Retina (tissue), 1 donor: ENCODE results near the gene KCNE3.

Experiments
- DNase-seq: peaks from one replicate; pipeline ENCODE4 v3.0.0-alpha.2; 2016

Gene KCNE3, protein sequence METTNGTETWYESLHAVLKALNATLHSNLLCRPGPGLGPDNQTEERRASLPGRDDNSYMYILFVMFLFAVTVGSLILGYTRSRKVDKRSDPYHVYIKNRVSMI

GRCh38 chr11:74466916-74467885 is at the start of gene KCNE3:
TSS of gene KCNE3 (minus strand) at chr11:74467549. CDS start at chr11:74457563, 9,986 bp downstream.
- peak; percentile 74 for DNase-seq

DNA sequence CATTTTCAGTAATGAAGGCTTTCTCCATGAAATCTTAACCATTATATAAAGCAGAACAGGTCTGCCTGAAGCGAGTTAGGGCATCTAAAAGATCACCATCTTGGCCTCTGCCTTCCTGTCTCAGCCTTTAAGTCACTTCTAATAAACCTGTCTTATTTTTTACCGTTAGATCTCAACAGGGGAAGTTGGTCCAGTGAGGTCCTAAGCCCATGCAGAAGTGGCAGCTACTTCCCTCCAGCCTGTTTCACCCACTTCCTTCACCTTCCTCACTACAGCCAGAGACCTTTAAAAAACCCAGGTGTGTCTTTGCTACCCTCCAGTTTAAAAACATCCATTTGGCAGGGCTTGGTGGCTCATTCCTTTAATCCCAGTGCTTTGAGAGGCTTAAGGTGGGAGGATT is 40.2 kb upstream of the KCNE3 start:
- DNase-seq, result no peak

DNA sequence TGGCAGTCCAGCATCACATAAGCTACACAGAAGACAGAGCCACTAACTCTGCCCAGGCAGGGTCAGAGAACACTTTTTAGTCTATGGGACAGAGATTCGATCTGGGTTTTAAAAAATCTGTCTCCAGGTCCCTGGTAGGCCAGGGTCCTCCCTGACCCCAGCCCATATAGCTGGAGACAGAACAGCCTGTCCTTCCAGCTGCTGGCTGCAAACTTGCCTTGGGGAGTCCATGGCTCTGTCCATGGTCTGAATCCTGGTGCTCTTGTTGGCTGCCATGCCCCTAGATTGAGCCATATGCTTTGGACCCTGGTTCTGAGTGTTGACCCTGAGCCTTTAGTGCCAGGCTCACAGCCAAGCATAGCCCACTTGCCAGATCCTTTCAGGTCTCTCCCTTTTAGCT is 39.5 kb upstream of the KCNE3 start:
- DNase-seq, result no peak

DNA sequence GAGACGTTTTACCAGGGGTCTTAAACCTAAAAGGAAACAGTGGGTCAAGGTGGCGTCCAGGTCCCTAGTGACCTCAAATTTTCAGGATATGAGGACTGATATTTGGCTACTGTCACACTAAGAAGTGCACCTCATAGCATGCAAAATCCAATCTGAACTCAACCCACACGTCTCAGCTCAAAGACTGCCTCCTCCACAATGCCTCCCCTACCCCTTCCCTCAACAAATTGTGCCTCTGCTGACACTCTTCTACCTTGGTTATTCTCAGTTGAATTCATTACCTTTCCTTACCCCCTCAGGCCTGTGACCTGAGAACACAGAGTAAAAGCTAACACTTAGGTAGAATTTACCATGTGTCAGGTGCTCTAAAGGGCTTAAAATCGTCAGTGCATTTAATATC is 38.6 kb upstream of the KCNE3 start:
- no peak for DNase-seq

GRCh38 chr11:74504100-74504691 is 36.8 kb upstream of the KCNE3 start:
- no peak for DNase-seq

DNA sequence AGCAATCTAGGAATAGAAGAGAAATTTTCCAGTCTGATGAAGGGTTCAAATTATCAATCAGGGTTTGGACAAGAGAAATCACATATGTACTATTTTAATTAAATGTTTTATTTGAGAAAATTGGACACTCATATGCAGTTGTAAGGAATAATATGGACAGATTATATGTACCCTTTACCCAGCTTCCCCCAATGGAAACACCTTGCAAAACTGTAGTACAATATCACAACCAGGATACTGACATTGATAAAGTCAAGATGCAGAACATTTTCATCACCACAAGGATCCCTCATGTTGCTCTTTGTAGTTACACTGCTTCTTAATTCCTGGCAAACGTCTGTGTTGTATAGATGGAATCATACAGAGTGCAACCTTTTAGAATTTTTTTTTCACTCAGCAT is 27.6 kb upstream of the KCNE3 start:
- no peak for DNase-seq

DNA sequence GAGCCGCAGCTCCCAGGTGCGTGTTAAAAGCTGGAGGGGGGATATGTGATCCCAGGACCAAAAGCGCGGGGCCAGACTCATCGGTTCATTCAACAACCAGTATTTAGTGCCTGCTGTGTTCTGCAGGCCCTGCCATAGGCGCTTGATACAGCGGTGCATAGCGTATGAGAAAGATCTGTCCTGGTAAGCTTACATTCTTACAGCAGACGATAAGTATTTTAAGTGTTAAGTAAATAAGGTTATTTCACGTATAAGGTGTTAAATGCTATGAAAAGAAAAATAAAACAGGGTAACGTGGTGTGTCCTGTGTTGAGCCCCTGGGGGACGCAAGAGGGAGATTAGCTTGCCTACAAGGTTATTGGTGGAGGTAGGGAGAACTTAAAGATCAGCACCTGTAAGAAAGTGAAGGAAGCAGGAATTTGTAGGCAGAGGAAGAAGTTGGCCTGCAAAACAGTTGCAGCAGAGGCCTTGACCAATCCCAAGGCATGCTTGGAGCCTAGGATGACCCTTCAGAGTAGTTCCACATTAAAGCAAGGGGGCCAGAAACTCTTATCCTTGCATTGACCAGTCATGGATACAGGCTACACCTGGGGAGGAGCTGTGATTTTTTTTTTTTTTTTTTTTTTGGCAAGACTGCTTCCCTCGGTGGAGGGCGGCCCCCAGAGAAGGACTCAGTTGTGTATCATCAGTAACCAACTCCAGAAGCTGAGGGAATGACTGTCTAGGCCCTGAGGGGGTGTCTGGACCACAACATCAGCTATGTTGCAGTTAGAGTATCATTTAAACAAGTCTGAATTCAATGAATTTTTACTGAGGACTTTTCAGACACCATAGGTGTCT is 26.7 kb upstream of the KCNE3 start:
- DNase-seq, result no peak

GRCh38 chr11:74492974-74493790 is 25.8 kb upstream of the KCNE3 start, which contains the start of gene LIPT2:
TSS of gene LIPT2 (minus strand) at chr11:74493724. CDS start at chr11:74493703, 21 bp downstream.
- peak; percentile 95 for DNase-seq

DNA sequence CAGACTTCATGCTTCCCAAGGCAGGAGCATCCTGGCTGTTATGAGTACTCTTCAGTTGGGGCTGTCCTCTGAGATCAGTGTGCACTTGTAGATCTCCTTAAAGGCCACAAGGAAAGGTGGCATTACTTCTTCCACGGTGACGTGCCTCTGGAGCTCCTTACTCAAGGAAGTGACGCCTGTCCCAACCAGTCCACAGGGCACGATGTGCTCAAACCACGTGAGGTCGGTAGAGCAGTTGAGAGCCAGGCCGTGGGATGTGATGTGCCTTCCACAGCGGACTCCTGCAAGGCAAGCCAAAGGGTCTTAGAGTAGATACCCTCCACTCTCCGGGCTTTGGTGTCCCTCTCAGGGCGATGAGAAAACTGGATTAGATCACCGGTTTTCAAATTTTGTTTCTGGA is 24.7 kb upstream of the KCNE3 start:
- DNase-seq, result peak; percentile 7

DNA sequence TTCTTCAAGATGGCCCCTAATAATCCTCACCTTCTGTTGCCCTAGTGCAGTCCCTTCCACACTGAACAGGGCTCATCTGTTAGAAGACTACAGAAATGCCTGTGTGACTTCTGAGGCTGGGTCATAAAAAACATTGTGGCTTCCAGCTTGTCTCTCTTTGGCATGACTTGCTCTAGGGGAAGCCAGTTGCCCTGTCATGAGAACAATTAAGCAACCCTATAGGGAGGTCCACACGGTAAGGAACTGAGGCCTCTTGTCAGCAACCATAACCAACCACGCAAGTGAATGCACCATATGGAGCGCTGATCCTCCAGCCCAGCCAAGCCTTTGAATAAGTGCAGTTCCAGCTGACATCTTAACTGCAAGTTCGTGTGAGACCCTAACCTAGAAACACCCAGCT is 23.6 kb upstream of the KCNE3 start:
- DNase-seq, result no peak

DNA sequence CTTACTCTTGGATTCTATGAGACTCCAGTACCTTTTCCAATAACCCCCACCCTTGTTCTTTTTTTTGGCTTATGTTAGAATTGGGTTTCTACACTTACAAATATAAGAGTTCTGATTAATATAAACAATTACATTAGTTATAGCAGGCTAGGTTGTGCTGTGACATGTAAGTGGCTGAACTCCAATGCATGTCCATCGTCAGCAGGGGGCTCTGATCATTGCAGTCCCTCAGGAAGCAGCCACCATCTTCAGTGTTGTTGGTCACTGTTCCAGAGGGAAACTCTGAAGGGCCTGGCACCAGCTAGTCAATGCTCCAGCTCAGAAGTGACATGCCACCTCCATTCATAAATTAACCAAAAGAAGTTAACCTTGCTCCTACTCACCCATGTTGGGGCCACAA is 20.5 kb upstream of the KCNE3 start:
- no peak for DNase-seq

GRCh38 chr11:74485868-74486267 is 18.5 kb upstream of the KCNE3 start:
- no peak for DNase-seq

DNA sequence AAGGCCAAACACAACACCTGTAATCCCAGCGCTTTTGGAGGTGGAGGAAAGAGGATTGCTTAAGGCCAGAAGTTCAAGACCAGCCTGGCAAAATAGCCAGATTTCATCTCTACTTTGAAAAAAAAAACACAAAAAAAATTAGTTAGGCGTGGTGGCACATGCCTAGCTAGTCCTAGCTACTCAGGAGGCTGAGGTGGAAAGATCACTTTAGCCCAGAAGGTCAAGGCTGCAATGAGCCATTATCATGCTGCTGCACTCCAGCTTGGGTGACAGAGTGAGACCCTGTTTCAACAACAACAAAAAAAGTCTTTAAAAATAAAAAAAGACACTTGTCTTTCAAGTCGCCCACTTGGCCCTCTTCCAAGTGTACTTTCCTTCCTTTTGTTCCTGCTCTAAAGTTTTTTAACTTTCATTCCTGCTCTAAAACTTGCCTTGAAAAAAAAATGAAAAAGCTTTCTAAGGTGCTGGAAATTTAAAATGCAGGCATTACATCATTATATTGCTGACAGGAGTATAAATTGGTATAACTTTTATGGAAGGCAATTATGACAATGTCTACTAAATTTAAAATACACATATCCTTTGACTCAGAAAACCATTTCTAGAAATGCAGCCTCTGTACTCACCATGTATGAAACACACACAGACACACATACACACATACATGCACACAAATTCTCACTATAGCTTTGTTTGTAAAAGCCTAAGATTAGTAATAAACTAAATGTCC is 13.5 kb upstream of the KCNE3 start:
- DNase-seq, result no peak

DNA sequence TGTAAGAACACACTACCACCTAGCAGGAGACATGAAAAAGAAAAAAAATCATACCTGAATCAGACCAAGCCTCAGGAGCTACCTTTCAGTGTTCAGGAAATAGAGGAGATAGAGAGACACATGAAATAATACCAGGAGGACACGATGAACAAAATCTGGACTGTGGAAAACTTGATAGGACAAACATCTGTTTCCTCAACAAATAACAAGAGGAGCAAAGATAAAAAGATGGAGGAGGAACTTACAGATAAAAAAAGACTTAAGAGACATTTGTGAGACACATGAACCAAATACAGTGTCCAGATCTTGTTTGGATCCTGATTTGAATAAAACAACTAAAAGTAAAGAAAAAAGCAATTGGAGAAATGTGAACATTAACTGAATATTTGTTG is 12.4 kb upstream of the KCNE3 start:
- DNase-seq, result no peak

DNA sequence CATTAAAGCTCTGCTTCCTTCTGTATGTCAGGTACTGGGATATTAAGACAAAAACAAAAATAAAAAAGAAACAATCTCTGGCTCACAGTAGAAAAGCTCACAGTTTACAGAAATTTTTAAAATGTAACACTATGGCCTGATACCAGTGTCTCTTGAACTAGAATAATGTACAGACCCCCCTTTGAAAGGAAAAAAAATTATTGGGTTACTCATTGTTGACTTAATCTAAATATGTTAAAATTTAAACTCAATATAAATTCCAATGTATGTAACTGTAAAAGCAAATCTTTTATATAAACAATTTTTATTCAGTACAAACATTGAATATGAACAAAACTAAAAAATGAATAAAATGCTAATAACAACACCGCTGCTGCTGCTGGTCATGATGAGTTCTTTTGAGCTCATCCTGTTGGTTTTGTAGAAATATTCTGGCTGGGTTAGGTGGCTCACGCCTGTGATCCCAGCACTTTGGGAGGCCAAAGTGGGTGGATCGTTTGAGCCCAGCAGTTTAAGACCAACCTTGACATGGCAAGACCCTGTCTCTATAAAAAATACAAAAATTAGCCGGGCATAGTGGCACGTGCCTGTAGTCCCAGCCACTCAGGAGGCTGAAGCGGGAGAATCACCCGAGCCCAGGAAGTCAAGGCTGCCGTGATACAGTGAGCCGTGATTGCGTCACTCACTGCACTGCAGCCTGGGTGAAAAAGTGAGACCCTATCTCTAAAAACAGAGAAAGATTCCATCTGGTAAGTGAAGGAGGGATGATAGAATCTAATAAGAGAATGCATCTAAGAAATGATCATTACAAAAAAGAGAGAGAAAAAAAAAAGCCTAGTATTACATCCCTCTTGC is 11.8 kb upstream of the KCNE3 start:
- no peak for DNase-seq

GRCh38 chr11:74476536-74476935 is 9.2 kb upstream of the KCNE3 start:
- DNase-seq, result no peak

DNA sequence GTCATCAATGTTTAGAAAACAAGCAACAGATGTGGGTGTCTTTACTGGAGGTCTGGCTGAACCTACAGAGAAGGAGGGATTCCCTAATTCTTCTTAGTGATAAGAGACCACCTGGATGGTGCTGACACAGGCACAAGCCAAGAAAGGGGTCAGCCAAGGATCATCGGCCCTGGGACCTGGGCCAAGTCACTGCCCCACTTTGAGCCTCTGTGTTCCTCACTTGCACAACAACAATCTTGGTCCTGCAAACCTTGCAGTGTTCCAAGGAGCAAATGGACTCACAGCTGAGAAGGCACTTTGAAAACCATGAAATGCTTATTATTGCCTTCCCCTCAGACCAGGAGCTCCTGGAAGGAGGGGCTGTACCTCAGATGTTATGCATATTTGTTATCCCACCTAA is 7.0 kb upstream of the KCNE3 start:
- DNase-seq, result no peak

- DNase-seq, result no peak
Measured at GRCh38 chr11:74473382-74474173, 6.2 kb upstream of the KCNE3 start.

GRCh38 chr11:74471668-74472429 is 4.5 kb upstream of the KCNE3 start:
- DNase-seq, result no peak
